H9 (cell line): ENCODE measurements around the gene NHSL1. TPM values are rescaled to one million over a fixed set of nuclear protein-coding genes. Genes with fewer than 3 reads are reported as not detected.

ENCODE experiments used
- DNase-seq: peaks from one replicate; pipeline ENCODE4 v3.0.0-alpha.2; 2017
- H2AFZ ChIP-seq: one replicate; pipeline ENCODE4 v1.6.1; 2013; ENCODE audit warnings: mild to moderate bottlenecking, low read length, control low read depth, moderate library complexity
- H2AK5ac ChIP-seq: 2 replicates; pipeline ENCODE4 v1.6.1; 2013; ENCODE audit warnings: low read length, control low read depth, mixed read lengths; ENCODE audit not compliant: insufficient read length
- H2BK120ac ChIP-seq: one replicate; pipeline ENCODE4 v1.6.1; 2013; ENCODE audit warnings: low read depth, mild to moderate bottlenecking, low read length, control low read depth, inconsistent platforms; ENCODE audit not compliant: poor library complexity, severe bottlenecking
- H2BK12ac ChIP-seq: 2 replicates; pipeline ENCODE4 v1.6.1; 2013; ENCODE audit warnings: low read length, control low read depth, mixed read lengths, low read depth; ENCODE audit not compliant: insufficient read length
- H2BK15ac ChIP-seq: 2 replicates; pipeline ENCODE4 v1.6.1; 2013; ENCODE audit warnings: low read depth, low read length, control low read depth
- H2BK20ac ChIP-seq: one replicate; pipeline ENCODE4 v1.6.1; 2013; ENCODE audit warnings: low read depth, mild to moderate bottlenecking, low read length, control low read depth, inconsistent platforms; ENCODE audit not compliant: poor library complexity, severe bottlenecking
- H2BK5ac ChIP-seq: 2 replicates; pipeline ENCODE4 v1.6.1; 2013; ENCODE audit warnings: low read length, control low read depth, mixed read lengths; ENCODE audit not compliant: insufficient read length
- H3K14ac ChIP-seq: 2 replicates; pipeline ENCODE4 v1.6.1; 2013; ENCODE audit warnings: low read length, control low read depth; ENCODE audit not compliant: insufficient read depth
- H3K18ac ChIP-seq: 2 replicates; pipeline ENCODE4 v1.6.1; 2013; ENCODE audit warnings: low read depth, mild to moderate bottlenecking, mixed read lengths, low read length, control low read depth; ENCODE audit not compliant: insufficient read length
- H3K23ac ChIP-seq: 2 replicates; pipeline ENCODE4 v1.6.1; 2013; ENCODE audit warnings: low read length, control low read depth, mixed read lengths, low read depth; ENCODE audit not compliant: insufficient read length
- H3K23me2 ChIP-seq: 2 replicates; pipeline ENCODE4 v1.6.1; 2013; ENCODE audit warnings: low read depth, mild to moderate bottlenecking, mixed read lengths, low read length, control low read depth; ENCODE audit not compliant: insufficient read length, poor library complexity, severe bottlenecking
- H3K27ac ChIP-seq: 2 replicates; pipeline ENCODE4 v1.5.1; 2013; ENCODE audit warnings: low read length, control low read depth, mixed read lengths, low read depth; ENCODE audit not compliant: insufficient read length
- H3K27me3 ChIP-seq: 2 replicates; pipeline ENCODE4 v1.6.1; 2013; ENCODE audit warnings: low read length, control low read depth, inconsistent platforms; ENCODE audit not compliant: insufficient read depth
- H3K4ac ChIP-seq: 2 replicates; pipeline ENCODE4 v1.6.1; 2013; ENCODE audit warnings: low read depth, mild to moderate bottlenecking, control low read depth, inconsistent platforms, low read length, moderate library complexity
- H3K4me1 ChIP-seq: 2 replicates; pipeline ENCODE4 v1.6.1; 2013; ENCODE audit warnings: low read length, control low read depth, inconsistent platforms; ENCODE audit not compliant: insufficient read depth
- H3K4me2 ChIP-seq: 2 replicates; pipeline ENCODE4 v1.6.1; 2013; ENCODE audit warnings: low read length, control low read depth, mixed read lengths; ENCODE audit not compliant: insufficient read length, insufficient read depth
- H3K56ac ChIP-seq: 2 replicates; pipeline ENCODE4 v1.6.1; 2013; ENCODE audit warnings: low read depth, mild to moderate bottlenecking, mixed read lengths, low read length, control low read depth; ENCODE audit not compliant: insufficient read length
- H3K79me1 ChIP-seq: 2 replicates; pipeline ENCODE4 v1.6.1; 2013; ENCODE audit warnings: low read depth, mild to moderate bottlenecking, moderate library complexity, low read length, control low read depth, inconsistent platforms; ENCODE audit not compliant: insufficient read depth, poor library complexity, severe bottlenecking
- H3K79me2 ChIP-seq: 2 replicates; pipeline ENCODE4 v1.6.1; 2013; ENCODE audit warnings: low read length, control low read depth, inconsistent platforms; ENCODE audit not compliant: insufficient read depth
- H3K9ac ChIP-seq: 2 replicates; pipeline ENCODE4 v1.6.1; 2013; ENCODE audit warnings: low read length, control low read depth, mixed read lengths; ENCODE audit not compliant: insufficient read length; ENCODE audit errors: extremely low read depth
- H3K9me3 ChIP-seq: one replicate; pipeline ENCODE4 v1.6.1; 2013; ENCODE audit warnings: low read depth, low read length, inconsistent platforms; ENCODE audit not compliant: control insufficient read depth
- H3T11ph ChIP-seq: one replicate; pipeline ENCODE4 v1.6.1; 2013; ENCODE audit warnings: mild to moderate bottlenecking, low read length, control low read depth, inconsistent platforms
- H4K20me1 ChIP-seq: one replicate; pipeline ENCODE4 v1.6.1; 2013; ENCODE audit not compliant: control insufficient read depth, insufficient read length, insufficient read depth
- H4K5ac ChIP-seq: 2 replicates; pipeline ENCODE4 v1.6.1; 2013; ENCODE audit warnings: low read depth, mild to moderate bottlenecking, mixed read lengths, low read length, control low read depth; ENCODE audit not compliant: insufficient read length
- H4K8ac ChIP-seq: replicated peaks from 2 replicates; pipeline ENCODE4 v1.6.1; 2013; ENCODE audit warnings: low read length, control low read depth, mixed read lengths, low read depth; ENCODE audit not compliant: insufficient read length
- H4K91ac ChIP-seq: 2 replicates; pipeline ENCODE4 v1.6.1; 2013; ENCODE audit warnings: low read depth, mild to moderate bottlenecking, moderate library complexity, mixed read lengths, low read length, control low read depth; ENCODE audit not compliant: insufficient read length
- H3K27ac Mint-ChIP-seq, 3 experiments: 2 replicates in 2 of 3; 3 replicates in 1 of 3; pipeline ENCODE4 v1.8.0; 2020 to 2021; ENCODE audit warnings: mixed read lengths in 3 of 3, mild to moderate bottlenecking in 1 of 3, moderate library complexity in 1 of 3
- H3K27me3 Mint-ChIP-seq: 2 replicates; pipeline ENCODE4 v1.8.0; 2021; ENCODE audit warnings: low read depth, mild to moderate bottlenecking, moderate library complexity, mixed read lengths
- H3K36me3 Mint-ChIP-seq, 3 experiments: 2 replicates in 2 of 3; 3 replicates in 1 of 3; pipeline ENCODE4 v1.8.0; 2020 to 2021; ENCODE audit warnings: low read depth in 3 of 3, mixed read lengths in 3 of 3; ENCODE audit not compliant: insufficient read depth in 1 of 3
- H3K4me1 Mint-ChIP-seq, 2 experiments: 2 replicates each; pipeline ENCODE4 v1.8.0; 2020; ENCODE audit warnings: mixed read lengths in 2 of 2
- H3K4me3 Mint-ChIP-seq, 2 experiments: 2 replicates in 1 of 2; 3 replicates in 1 of 2; pipeline ENCODE4 v1.8.0; 2020 to 2021; ENCODE audit warnings: mild to moderate bottlenecking in 2 of 2, mixed read lengths in 2 of 2, moderate library complexity in 1 of 2
- H3K9me3 Mint-ChIP-seq, 2 experiments: 2 replicates in 1 of 2; 3 replicates in 1 of 2; pipeline ENCODE4 v1.8.0; 2020; ENCODE audit warnings: mild to moderate bottlenecking in 2 of 2, mixed read lengths in 2 of 2, moderate library complexity in 1 of 2
- CTCF ChIP-seq: fragments of 200-600 bp; sonication (generic); conservative IDR thresholded peaks from 3 replicates; pipeline ENCODE4 v1.8.0; 2021; ENCODE audit warnings: antibody characterized with exemption, mild to moderate bottlenecking
- WGBS: extraction: QIAGEN DNeasy Blood & Tissue Kit; methylation state at CpG from one replicate; pipeline ENCODE4 v1.1.7; 2013; ENCODE audit warnings: missing lambda C conversion rate, low lambda C conversion rate, mixed read lengths; ENCODE audit not compliant: insufficient read length; ENCODE audit errors: extremely low coverage; 5-methylcytosine and 5-hydroxymethylcytosine counted together
- total RNA-seq: library from RNA; stranded (reverse); gene quantifications from 2 replicates; pipeline ENCODE4 v1.2.1, GENCODE V29; 2021

The NHSL1 gene
- total RNA-seq, 1 experiment from 2014 or later: 28.7 TPM

GRCh38 chr6:138389551-138389950 lies 109.7 kb downstream of the NHSL1 start:
- no peak overlapping the region for H3K27ac Mint-ChIP-seq
- H3K27me3 Mint-ChIP-seq: no peaks in the 10 kb centered on the region

More at GRCh38 chr6:138389551-138389950, 109.7 kb downstream of the NHSL1 start:
- no peak overlapping the region for H3K4me2 ChIP-seq
- no peak overlapping the region for H4K91ac ChIP-seq
- H3K4me1 ChIP-seq: no peaks in the 10 kb centered on the region; the same call in 1 of the 2 replicates
- no peak overlapping the region for H3K14ac ChIP-seq
- no peak overlapping the region for H2BK15ac ChIP-seq
- H2AK5ac ChIP-seq: no peak overlapping the region
- no peaks in the 10 kb centered on the region for H3K23me2 ChIP-seq
- H3K27me3 ChIP-seq: no peaks in the 10 kb centered on the region
- H3K79me1 ChIP-seq: no peaks in the 10 kb centered on the region
- TF ChIP-seq CTCF: no peak
- H3K56ac ChIP-seq: no peak overlapping the region
- H4K8ac ChIP-seq: no peak overlapping the region
- DNase-seq: no peak
- H2BK20ac ChIP-seq: no peak overlapping the region
- H3K9me3 Mint-ChIP-seq: no peaks in the 10 kb centered on the region
- no peak overlapping the region for H2BK5ac ChIP-seq
- H3T11ph ChIP-seq: no peak overlapping the region
- no peak overlapping the region for H3K4ac ChIP-seq
- no peak overlapping the region for H2BK12ac ChIP-seq
- WGBS: no CpG with 5 or more reads among the region's 5 CpGs
- no peak overlapping the region for H3K18ac ChIP-seq
- H3K79me2 ChIP-seq: no peaks in the 10 kb centered on the region
- no peak overlapping the region for H3K27ac ChIP-seq
- no peak overlapping the region for H2AFZ ChIP-seq
- no peak overlapping the region for H2BK120ac ChIP-seq
- no peak overlapping the region for H3K9ac ChIP-seq
- H3K4me1 Mint-ChIP-seq: peaks cover 17 to 22% of the 10 kb centered on the region in 2 experiments
- H3K9me3 ChIP-seq: no peaks in the 10 kb centered on the region
- H4K20me1 ChIP-seq: no peaks in the 10 kb centered on the region
- no peak overlapping the region for H3K4me3 Mint-ChIP-seq
- no peak overlapping the region for H4K5ac ChIP-seq
- no peak overlapping the region for H3K23ac ChIP-seq
- H3K36me3 Mint-ChIP-seq: no peaks in the 10 kb centered on the region
